IMR-90 (cell line): ENCODE data around the gene SYDE2.

Experiments
- CTCF ChIP-seq: conservative IDR thresholded peaks from 2 replicates; pipeline ENCODE4 v1.5.1; 2012; ENCODE audit warnings: mild to moderate bottlenecking, low read depth, low read length, improper control_type of control experiment
- POLR2A ChIP-seq: IDR thresholded peaks from 2 replicates; pipeline ENCODE4 v1.6.1; 2012; ENCODE audit warnings: mild to moderate bottlenecking, low read depth, low read length

- TF ChIP-seq CTCF (no peak), POLR2A (no peak)
Observed at GRCh38 chr1:85240643-85241042, 39.8 kb upstream of the SYDE2 start.
